HCT116 (cell line): ENCODE data around the gene PFKP. TPM values are rescaled to one million over a fixed set of nuclear protein-coding genes. Genes with fewer than 3 reads are reported as not detected.

ENCODE experiments used
- ATAC-seq: fragments of 200-7000 bp; cut with Tn5 transposase; 2 replicates; pipeline ENCODE4 v1.9.1; 2020; ENCODE audit warnings: mild to moderate bottlenecking, moderate library complexity
- BruUV-seq: library from RNA; stranded (reverse); fragments of 400-500 nt; replicated peaks from 2 replicates; lab custom pipeline; 2021; lab: Mats Ljungman, UMichigan
- CTCF ChIA-PET: fragments of 300-600 bp; sonication (Branson Sonifier 250); formaldehyde crosslinking; loops from one replicate; lab custom pipeline; 2021; ENCODE audit warnings: antibody characterized with exemption; lab: Charles Lee
- POLR2A ChIA-PET: fragments of 300-600, 350-600 bp; sonication (Branson Sonifier 250); formaldehyde crosslinking; loops from one replicate; lab custom pipeline; 2021; ENCODE audit warnings: antibody characterized with exemption; lab: Charles Lee
- RAD21 ChIA-PET, 2 experiments: fragments of 300-600 bp; sonication (Branson Sonifier 250); formaldehyde crosslinking; loops; one replicate each; lab custom pipeline; 2023; ENCODE audit warnings: low total read pairs in 2 of 2; ENCODE audit not compliant: uncharacterized antibody in 2 of 2, unreplicated experiment in 2 of 2, low non-redundant PET in 1 of 2; lab: Charles Lee
- DNase-seq: peaks from one replicate; pipeline ENCODE4 v3.0.0-alpha.2; 2010; ENCODE audit warnings: low read depth, low spot score
- H2AFZ ChIP-seq: fragments of 200-600 bp; shearing (Covaris generic), sonication (generic); 2 replicates; pipeline ENCODE4 v1.6.1; 2017; ENCODE audit warnings: low read depth, mixed run types, mixed read lengths, antibody characterized with exemption, low read length; ENCODE audit not compliant: poor library complexity, severe bottlenecking
- H3K27ac ChIP-seq: 2 replicates; pipeline ENCODE4 v1.5.1; 2012; ENCODE audit warnings: low read depth, low read length
- H3K27me3 ChIP-seq: fragments of 200-600 bp; sonication (generic); 2 replicates; pipeline ENCODE4 v1.6.1; 2016; ENCODE audit warnings: mixed run types, low read length, mixed read lengths; ENCODE audit not compliant: insufficient read depth
- H3K36me3 ChIP-seq, 2 experiments: fragments of 200-500 bp in 1 of 2; fragments of 200-600 bp in 1 of 2; sonication (Bioruptor generic) in 1 of 2; sonication (generic) in 1 of 2; 2 replicates each; pipeline versions ENCODE4 v1.5.1 to v1.6.1; 2014 to 2016; ENCODE audit warnings: low read length in 2 of 2, inconsistent platforms in 1 of 2, mixed read lengths in 1 of 2, mixed run types in 1 of 2; ENCODE audit not compliant: insufficient read depth in 2 of 2, control insufficient read depth in 1 of 2
- H3K4me1 ChIP-seq, 2 experiments: fragments of 200-600 bp in 1 of 2; sonication (generic) in 1 of 2; 2 replicates each; pipeline versions ENCODE4 v1.5.1 to v1.6.1; 2012 to 2017; ENCODE audit warnings: low read length in 2 of 2, inconsistent platforms in 1 of 2, mild to moderate bottlenecking in 1 of 2, mixed read lengths in 1 of 2, mixed run types in 1 of 2, moderate library complexity in 1 of 2; ENCODE audit not compliant: insufficient read depth in 2 of 2, control insufficient read depth in 1 of 2
- H3K4me2 ChIP-seq: fragments of 200-600 bp; sonication (generic); 2 replicates; pipeline ENCODE4 v1.6.1; 2017; ENCODE audit warnings: mixed run types, low read length, mixed read lengths
- H3K4me3 ChIP-seq, 2 experiments: fragments of 200-600 bp in 1 of 2; sonication (generic) in 1 of 2; replicated peaks in 1 of 2; 2 replicates each; pipeline ENCODE4 v1.5.1; 2011 to 2016; ENCODE audit warnings: low read length in 2 of 2, control low read depth in 1 of 2, low read depth in 1 of 2, mild to moderate bottlenecking in 1 of 2, mixed read lengths in 1 of 2, mixed run types in 1 of 2
- H3K79me2 ChIP-seq: fragments of 200-600 bp; sonication (generic); 2 replicates; pipeline ENCODE4 v1.6.1; 2017; ENCODE audit warnings: mild to moderate bottlenecking, mixed run types, low read length, moderate library complexity, mixed read lengths; ENCODE audit not compliant: insufficient read depth
- H3K9ac ChIP-seq: fragments of 200-600 bp; sonication (generic); 2 replicates; pipeline ENCODE4 v1.6.1; 2016; ENCODE audit warnings: low read length, mixed read lengths
- H3K9me2 ChIP-seq: fragments of 200-600 bp; sonication (generic), shearing (Covaris generic); 2 replicates; pipeline ENCODE4 v1.6.1; 2017; ENCODE audit warnings: mixed run types, mild to moderate bottlenecking, moderate library complexity; ENCODE audit not compliant: insufficient read depth
- H3K9me3 ChIP-seq, 2 experiments: fragments of 200-500 bp in 1 of 2; fragments of 200-600 bp in 1 of 2; sonication (Bioruptor generic) in 1 of 2; sonication (generic) in 1 of 2; 2 replicates each; pipeline ENCODE4 v1.6.1; 2014 to 2017; ENCODE audit warnings: low read length in 2 of 2, mixed read lengths in 2 of 2, inconsistent platforms in 1 of 2, low read depth in 1 of 2, mild to moderate bottlenecking in 1 of 2, mixed run types in 1 of 2, moderate library complexity in 1 of 2; ENCODE audit not compliant: control insufficient read depth in 1 of 2, insufficient read depth in 1 of 2
- H4K20me1 ChIP-seq: fragments of 200-600 bp; sonication (generic), shearing (Covaris generic); 2 replicates; pipeline ENCODE4 v1.6.1; 2017; ENCODE audit warnings: mixed run types, mild to moderate bottlenecking, moderate library complexity; ENCODE audit not compliant: insufficient read depth
- CBX3 ChIP-seq: IDR thresholded peaks from 2 replicates; pipeline ENCODE4 v1.6.1; 2012; ENCODE audit warnings: low read depth
- CEBPB ChIP-seq: IDR thresholded peaks from 2 replicates; pipeline ENCODE4 v1.6.1; 2012; ENCODE audit warnings: low read depth
- EGR1 ChIP-seq: IDR thresholded peaks from 2 replicates; pipeline ENCODE4 v1.6.1; 2012; ENCODE audit warnings: low read depth
- ELF1 ChIP-seq: IDR thresholded peaks from 2 replicates; pipeline ENCODE4 v1.6.1; 2012; ENCODE audit warnings: low read depth, borderline replicate concordance
- JUND ChIP-seq: IDR thresholded peaks from 2 replicates; pipeline ENCODE4 v1.6.1; 2012
- POLR2A ChIP-seq: IDR thresholded peaks from 2 replicates; pipeline ENCODE4 v1.7.0; 2011; ENCODE audit warnings: borderline replicate concordance; ENCODE audit not compliant: insufficient read depth, insufficient read length; ENCODE audit errors: extremely low read depth
- REST ChIP-seq: IDR thresholded peaks from 2 replicates; pipeline ENCODE4 v1.6.1; 2012; ENCODE audit warnings: low read depth
- SIN3A ChIP-seq: IDR thresholded peaks from 2 replicates; pipeline ENCODE4 v1.6.1; 2012; ENCODE audit warnings: low read depth
- SP1 ChIP-seq: IDR thresholded peaks from 2 replicates; pipeline ENCODE4 v1.6.1; 2012; ENCODE audit warnings: low read depth
- SRF ChIP-seq: IDR thresholded peaks from 2 replicates; pipeline ENCODE4 v1.6.1; 2012; ENCODE audit warnings: low read depth
- ZBTB33 ChIP-seq: IDR thresholded peaks from 2 replicates; pipeline ENCODE4 v1.6.1; 2011; ENCODE audit warnings: mild to moderate bottlenecking, low read length, moderate library complexity; ENCODE audit not compliant: insufficient replicate concordance; ENCODE audit errors: extremely low read depth
- ZFX ChIP-seq: fragments of 450-650 bp; IDR thresholded peaks from 2 replicates; pipeline ENCODE4 v1.6.1; 2017
- ZNF274 ChIP-seq: fragments of 200-500 bp; sonication (Bioruptor generic); IDR thresholded peaks from 2 replicates; pipeline ENCODE4 v1.6.1; 2014; ENCODE audit warnings: mild to moderate bottlenecking, low read depth, low read length, inconsistent platforms
- intact Hi-C: fragments of 100-400 bp; cut with micrococcal nuclease; formaldehyde crosslinking; loops from 2 replicates; pipeline ENCODE4 v1.10.0; 2022
- total RNA-seq: library from RNA; stranded (reverse); gene quantifications from one replicate; pipeline ENCODE4 v1.2.1, GENCODE V29; 2021; ENCODE audit not compliant: unreplicated experiment

PFKP gene
- total RNA-seq, 1 experiment from 2014 or later = 237 TPM

GRCh38 chr10:3023892-3024291 is 43.5 kb upstream of the PFKP start:
- Histone ChIP-seq H3K79me2 (no peaks in the 10 kb centered on the region), H3K9me3 (no peaks in the 10 kb centered on the region), H2AFZ (no peak overlapping the region), H3K27me3 (peaks cover 48% of the 10 kb centered on the region), H3K9ac (no peak overlapping the region), H3K4me1 (no peaks in the 10 kb centered on the region), H3K27ac (no peak overlapping the region), H4K20me1 (no peaks in the 10 kb centered on the region), H3K9me2 (no peaks in the 10 kb centered on the region), H3K4me2 (no peak overlapping the region), H3K4me3 (no peak overlapping the region), H3K36me3 (no peaks in the 10 kb centered on the region)
- CTCF ChIA-PET = no interaction called here
- no peak for DNase-seq
- POLR2A ChIA-PET = no interaction called here
- RAD21 ChIA-PET = no interaction called here
- TF ChIP-seq EGR1 (no peak), SRF (no peak), REST (no peak), ZFX (no peak), POLR2A (no peak), CBX3 (no peak), JUND (no peak), ZBTB33 (no peak), CEBPB (no peak), ELF1 (no peak), ZNF274 (no peak), SIN3A (no peak), SP1 (no peak)
- no peak for ATAC-seq
- BruUV-seq = no TSS peak
- intact Hi-C loops = no loop called here
